Tibial nerve (tissue), 4 donors: ENCODE data around the gene PACSIN2. TPM values are rescaled to one million over a fixed set of nuclear protein-coding genes. Genes with fewer than 3 reads are reported as not detected.

ENCODE experiments used
- DNase-seq, 2 donors: peaks; one replicate each; pipeline ENCODE4 v3.0.0-alpha.2; 2019; ENCODE audit warnings: low spot score in 2 of 2
- H3K27ac ChIP-seq, 4 donors: fragments of 200-600 bp; sonication (generic) in 3 of 4; one replicate each; pipeline ENCODE4 v1.5.1; 2017 to 2019; ENCODE audit warnings: mild to moderate bottlenecking in 1 of 4
- H3K27me3 ChIP-seq, 2 donors: fragments of 200-600 bp; sonication (generic) in 1 of 2; one replicate each; pipeline versions ENCODE4 v1.5.1 to v1.6.0; 2017 to 2019
- H3K36me3 ChIP-seq, 3 donors: fragments of 200-600 bp; sonication (generic); one replicate each; pipeline ENCODE4 v1.5.1; 2018 to 2019
- H3K4me1 ChIP-seq, 4 donors: fragments of 200-600 bp; sonication (generic) in 3 of 4; one replicate each; pipeline ENCODE4 v1.5.1; 2017 to 2019
- H3K4me3 ChIP-seq, 4 donors: fragments of 200-600 bp; sonication (generic) in 3 of 4; one replicate each; pipeline ENCODE4 v1.5.1; 2017 to 2019; ENCODE audit warnings: mild to moderate bottlenecking in 1 of 4, moderate library complexity in 1 of 4
- H3K9me3 ChIP-seq, 4 donors: fragments of 200-600 bp; sonication (generic) in 3 of 4; one replicate each; pipeline ENCODE4 v1.5.1; 2017 to 2019
- CTCF ChIP-seq, 5 experiments: fragments of 200-600 bp in 3 of 5; fragments of 450-650 bp in 2 of 5; sonication (generic) in 3 of 5; IDR thresholded peaks; one replicate each; pipeline ENCODE4 v1.5.1; 2016 to 2019; ENCODE audit warnings: antibody characterized with exemption in 5 of 5, mild to moderate bottlenecking in 3 of 5, moderate library complexity in 2 of 5
- EP300 ChIP-seq, 2 donors: sonication (generic); formaldehyde crosslinking; IDR thresholded peaks; one replicate each; pipeline ENCODE4 v1.6.1; 2017; ENCODE audit warnings: antibody characterized with exemption in 2 of 2, mild to moderate bottlenecking in 1 of 2
- POLR2A ChIP-seq, 2 donors: fragments of 450-650 bp; IDR thresholded peaks; one replicate each; pipeline ENCODE4 v1.6.1; 2017; ENCODE audit warnings: antibody characterized with exemption in 2 of 2, mild to moderate bottlenecking in 2 of 2, moderate library complexity in 2 of 2
- WGBS, 2 donors: methylation state at CpG; one replicate each; pipeline ENCODE4 v1.1.5; 2018; 5-methylcytosine and 5-hydroxymethylcytosine counted together
- total RNA-seq, 4 donors: library from RNA; depleted of rRNA; stranded (reverse); fragments of >200 nt; gene quantifications; one replicate each; pipeline ENCODE4 v1.1.0, GENCODE V29; 2016

Gene PACSIN2
- total RNA-seq, 4 donors from 2014 or later = 45.9 to 78.2 (median 59.0) TPM

- no peaks in the 10 kb centered on the region for H3K27me3 ChIP-seq
- TF ChIP-seq POLR2A (IDR thresholded peaks at IDR 0.05) (no peak), CTCF (IDR thresholded peaks at IDR 0.05) (no peak), EP300 (IDR thresholded peaks at IDR 0.05) (no peak)
- H3K4me3 ChIP-seq = no peak overlapping the region
- 77 to 79% methylated on average over 5 to 6 of the region's 8 CpGs for WGBS, 2 donors
- DNase-seq = no peak
- peaks cover 2 to 100% (median 18%) of the 10 kb centered on the region in 3 donors for H3K36me3 ChIP-seq
- no peaks in the 10 kb centered on the region for H3K9me3 ChIP-seq
- H3K4me1 ChIP-seq = no peaks in the 10 kb centered on the region
- no peak overlapping the region for H3K27ac ChIP-seq
Observed at GRCh38 chr22:42877158-42877557, 137.8 kb downstream of the PACSIN2 start.

GRCh38 chr22:42876041-42876440 is 138.9 kb downstream of the PACSIN2 start:
- Histone ChIP-seq H3K36me3 (peaks cover 2 to 100% (median 21%) of the 10 kb centered on the region in 3 donors), H3K9me3 (no peaks in the 10 kb centered on the region), H3K27ac (no peak overlapping the region), H3K27me3 (no peaks in the 10 kb centered on the region), H3K4me3 (no peak overlapping the region), H3K4me1 (no peaks in the 10 kb centered on the region)
- DNase-seq = no peak
- no peak for TF ChIP-seq EP300 (IDR thresholded peaks at IDR 0.05)
- TF ChIP-seq POLR2A (IDR thresholded peaks at IDR 0.05) = no peak
- TF ChIP-seq CTCF (IDR thresholded peaks at IDR 0.05) = no peak
- WGBS, 2 donors = 86 to 87% methylated on average over 17 of the region's 17 CpGs

GRCh38 chr22:42874010-42874409 is 140.9 kb downstream of the PACSIN2 start:
- Histone ChIP-seq H3K4me1 (peaks cover 0 to 5% (median 0%) of the 10 kb centered on the region in 4 donors), H3K9me3 (no peaks in the 10 kb centered on the region), H3K36me3 (peaks cover 2 to 99% (median 22%) of the 10 kb centered on the region in 3 donors), H3K27me3 (no peaks in the 10 kb centered on the region), H3K27ac (no peak overlapping the region), H3K4me3 (no peak overlapping the region)
- TF ChIP-seq POLR2A (IDR thresholded peaks at IDR 0.05) = no peak
- no peak for TF ChIP-seq CTCF (IDR thresholded peaks at IDR 0.05)
- TF ChIP-seq EP300 (IDR thresholded peaks at IDR 0.05) = no peak
- no peak for DNase-seq
- WGBS, 2 donors = 90 to 95% methylated on average over 7 of the region's 7 CpGs

GRCh38 chr22:42873356-42873755 is 141.6 kb downstream of the PACSIN2 start:
- peaks cover 0 to 12% (median 0%) of the 10 kb centered on the region in 4 donors for H3K4me1 ChIP-seq
- no peaks in the 10 kb centered on the region for H3K9me3 ChIP-seq
- TF ChIP-seq POLR2A (IDR thresholded peaks at IDR 0.05) = no peak
- no peak for TF ChIP-seq EP300 (IDR thresholded peaks at IDR 0.05)
- TF ChIP-seq CTCF (IDR thresholded peaks at IDR 0.05) = no peak
- no peak for DNase-seq
- no peak overlapping the region for H3K4me3 ChIP-seq
- no peaks in the 10 kb centered on the region for H3K27me3 ChIP-seq
- H3K36me3 ChIP-seq = peaks cover 2 to 97% (median 18%) of the 10 kb centered on the region in 3 donors
- no peak overlapping the region for H3K27ac ChIP-seq

- no peak for DNase-seq
- Histone ChIP-seq H3K27me3 (no peaks in the 10 kb centered on the region), H3K9me3 (no peaks in the 10 kb centered on the region), H3K27ac (no peak overlapping the region), H3K4me3 (no peak overlapping the region), H3K4me1 (peaks cover 0 to 14% (median 0%) of the 10 kb centered on the region in 4 donors), H3K36me3 (peaks cover 2 to 92% (median 13%) of the 10 kb centered on the region in 3 donors)
- 70 to 75% methylated on average over 9 of the region's 9 CpGs for WGBS, 2 donors
- TF ChIP-seq POLR2A (IDR thresholded peaks at IDR 0.05) (no peak), CTCF (IDR thresholded peaks at IDR 0.05) (no peak), EP300 (IDR thresholded peaks at IDR 0.05) (no peak)
Observed at GRCh38 chr22:42872821-42873220, 142.1 kb downstream of the PACSIN2 start.
